HEK293 (cell line): ENCODE results near the gene CCR9.

ENCODE experiments used
- CTCF ChIA-PET: fragments of 350-600 bp; formaldehyde crosslinking; extraction: SDS; loops from one replicate; lab custom pipeline; 2021; ENCODE audit warnings: antibody characterized with exemption; lab: Yijun Ruan, JAX
- POLR2A ChIA-PET: fragments of 300-600 bp; formaldehyde crosslinking; extraction: SDS; loops from one replicate; lab custom pipeline; 2020; ENCODE audit warnings: antibody characterized with exemption, inconsistent platforms; lab: Yijun Ruan, JAX
- H3K27ac ChIP-seq: fragments of 200-500 bp; sonication (Bioruptor generic); 2 replicates; pipeline ENCODE4 v1.5.1; 2014; ENCODE audit warnings: low read depth, low read length, control low read depth, inconsistent platforms; ENCODE audit errors: extremely low read depth
- H3K36me3 ChIP-seq, 2 experiments: fragments of 200-500 bp in 1 of 2; sonication (Bioruptor generic) in 1 of 2; 1 replicate in 1 of 2; 2 replicates in 1 of 2; pipeline ENCODE4 v1.5.1; 2014 to 2017; ENCODE audit warnings: inconsistent platforms in 2 of 2, low read length in 2 of 2; ENCODE audit not compliant: control insufficient read depth in 2 of 2, insufficient read depth in 1 of 2
- H3K4me1 ChIP-seq: fragments of 200-500 bp; sonication (Bioruptor generic); 2 replicates; pipeline ENCODE4 v1.5.1; 2014; ENCODE audit warnings: mild to moderate bottlenecking, low read length, inconsistent platforms; ENCODE audit not compliant: control insufficient read depth, insufficient read depth
- H3K4me3 ChIP-seq: 2 replicates; pipeline ENCODE4 v1.5.1; 2011; ENCODE audit warnings: low read depth, mild to moderate bottlenecking, control low read depth, low read length, moderate library complexity
- H3K9me3 ChIP-seq: fragments of 200-500 bp; sonication (Bioruptor generic); 2 replicates; pipeline ENCODE4 v1.5.1; 2014; ENCODE audit warnings: low read depth, low read length, inconsistent platforms; ENCODE audit not compliant: control insufficient read depth, insufficient read depth
- EGR2 ChIP-seq: fragments of 450-650 bp; formaldehyde crosslinking; IDR thresholded peaks from 2 replicates; pipeline ENCODE4 v1.5.1; 2016; ENCODE audit warnings: low read depth, missing biosample characterization, missing genetic modification characterization
- GFI1B ChIP-seq: fragments of 450-650 bp; formaldehyde crosslinking; IDR thresholded peaks from 2 replicates; pipeline ENCODE4 v1.5.1; 2016; ENCODE audit warnings: missing biosample characterization, missing genetic modification characterization
- HOXC10 ChIP-seq: sonication (generic); formaldehyde crosslinking; IDR thresholded peaks from 2 replicates; pipeline ENCODE4 v1.8.1; 2023; ENCODE audit warnings: mild to moderate bottlenecking, missing genetic modification reagents
- HOXD13 ChIP-seq: sonication (generic); formaldehyde crosslinking; IDR thresholded peaks from 2 replicates; pipeline ENCODE4 v1.8.0; 2022; ENCODE audit warnings: missing genetic modification reagents, borderline replicate concordance
- IKZF3 ChIP-seq: fragments of 450-650 bp; IDR thresholded peaks from 2 replicates; pipeline ENCODE4 v1.5.0; 2018; ENCODE audit warnings: missing biosample characterization, mild to moderate bottlenecking, missing genetic modification characterization, moderate library complexity
- MYNN ChIP-seq: fragments of 450-650 bp; formaldehyde crosslinking; IDR thresholded peaks from 2 replicates; pipeline ENCODE4 v1.5.1; 2016; ENCODE audit warnings: missing biosample characterization, missing genetic modification characterization, borderline replicate concordance
- SP2 ChIP-seq: fragments of 450-650 bp; formaldehyde crosslinking; IDR thresholded peaks from 2 replicates; pipeline ENCODE4 v1.5.1; 2016; ENCODE audit warnings: missing biosample characterization, missing genetic modification characterization
- WT1 ChIP-seq: fragments of 450-650 bp; formaldehyde crosslinking; IDR thresholded peaks from 2 replicates; pipeline ENCODE4 v1.5.1; 2016; ENCODE audit warnings: missing biosample characterization, missing genetic modification characterization
- YY1 ChIP-seq: fragments of 450-650 bp; formaldehyde crosslinking; IDR thresholded peaks from 2 replicates; pipeline ENCODE4 v1.5.1; 2018; ENCODE audit warnings: missing biosample characterization, missing genetic modification characterization
- ZBTB20 ChIP-seq: fragments of 450-650 bp; formaldehyde crosslinking; IDR thresholded peaks from 2 replicates; pipeline ENCODE4 v1.5.1; 2016; ENCODE audit warnings: missing biosample characterization, missing genetic modification characterization
- ZBTB21 ChIP-seq: fragments of 450-650 bp; formaldehyde crosslinking; IDR thresholded peaks from 2 replicates; pipeline ENCODE4 v1.5.1; 2017; ENCODE audit warnings: missing biosample characterization, missing genetic modification characterization
- ZBTB6 ChIP-seq: fragments of 450-650 bp; formaldehyde crosslinking; IDR thresholded peaks from 2 replicates; pipeline ENCODE4 v1.5.1; 2017; ENCODE audit warnings: missing biosample characterization, missing genetic modification characterization
- ZFHX2 ChIP-seq: fragments of 450-650 bp; formaldehyde crosslinking; conservative IDR thresholded peaks from 2 replicates; pipeline ENCODE4 v1.5.1; 2016; ENCODE audit warnings: missing biosample characterization, missing genetic modification characterization
- ZFP41 ChIP-seq: fragments of 450-650 bp; formaldehyde crosslinking; IDR thresholded peaks from 2 replicates; pipeline ENCODE4 v1.5.1; 2016; ENCODE audit warnings: missing biosample characterization, missing genetic modification characterization, borderline replicate concordance
- ZNF121 ChIP-seq: fragments of 450-650 bp; formaldehyde crosslinking; IDR thresholded peaks from 2 replicates; pipeline ENCODE4 v1.5.1; 2016; ENCODE audit warnings: missing biosample characterization, missing genetic modification characterization
- ZNF132 ChIP-seq: fragments of 450-650 bp; formaldehyde crosslinking; IDR thresholded peaks from 2 replicates; pipeline ENCODE4 v1.5.1; 2017; ENCODE audit warnings: missing biosample characterization, missing genetic modification characterization, borderline replicate concordance
- ZNF155 ChIP-seq: fragments of 450-650 bp; formaldehyde crosslinking; IDR thresholded peaks from 2 replicates; pipeline ENCODE4 v1.5.1; 2016; ENCODE audit warnings: missing biosample characterization, missing genetic modification characterization
- ZNF341 ChIP-seq: fragments of 450-650 bp; formaldehyde crosslinking; IDR thresholded peaks from 2 replicates; pipeline ENCODE4; 2016; ENCODE audit warnings: low read depth, missing biosample characterization, missing genetic modification characterization
- ZNF391 ChIP-seq: fragments of 450-650 bp; formaldehyde crosslinking; IDR thresholded peaks from 2 replicates; pipeline ENCODE4 v1.5.1; 2016; ENCODE audit warnings: low read depth, missing biosample characterization, missing genetic modification characterization, borderline replicate concordance
- ZNF423 ChIP-seq: fragments of 450-650 bp; formaldehyde crosslinking; IDR thresholded peaks from 2 replicates; pipeline ENCODE4 v1.5.1; 2016; ENCODE audit warnings: missing biosample characterization, missing genetic modification characterization
- ZNF48 ChIP-seq: fragments of 450-650 bp; formaldehyde crosslinking; IDR thresholded peaks from 2 replicates; pipeline ENCODE4 v1.5.1; 2016; ENCODE audit warnings: missing biosample characterization, missing genetic modification characterization
- ZNF529 ChIP-seq: fragments of 450-650 bp; formaldehyde crosslinking; IDR thresholded peaks from 2 replicates; pipeline ENCODE4 v1.5.1; 2017; ENCODE audit warnings: missing genetic modification characterization, missing biosample characterization; ENCODE audit not compliant: insufficient replicate concordance
- ZNF530 ChIP-seq: fragments of 450-650 bp; formaldehyde crosslinking; IDR thresholded peaks from 2 replicates; pipeline ENCODE4 v1.5.1; 2016; ENCODE audit warnings: low read depth, missing biosample characterization, missing genetic modification characterization
- ZNF585B ChIP-seq: fragments of 450-650 bp; formaldehyde crosslinking; IDR thresholded peaks from 2 replicates; pipeline ENCODE4 v1.5.1; 2016; ENCODE audit warnings: missing biosample characterization, missing genetic modification characterization
- ZNF624 ChIP-seq: fragments of 450-650 bp; formaldehyde crosslinking; IDR thresholded peaks from 2 replicates; pipeline ENCODE4 v1.5.1; 2017; ENCODE audit warnings: missing biosample characterization, missing genetic modification characterization
- ZNF785 ChIP-seq: fragments of 450-650 bp; formaldehyde crosslinking; IDR thresholded peaks from 2 replicates; pipeline ENCODE4 v1.5.1; 2016; ENCODE audit warnings: missing biosample characterization, missing genetic modification characterization
- ZSCAN16 ChIP-seq: fragments of 450-650 bp; formaldehyde crosslinking; IDR thresholded peaks from 2 replicates; pipeline ENCODE4 v1.5.1; 2016; ENCODE audit warnings: missing biosample characterization, missing genetic modification characterization
- ZSCAN5A ChIP-seq: fragments of 450-650 bp; formaldehyde crosslinking; IDR thresholded peaks from 2 replicates; pipeline ENCODE4 v1.5.1; 2016; ENCODE audit warnings: missing biosample characterization, missing genetic modification characterization
- TF ChIP-seq, protein P1 (sequence below): fragments of 450-650 bp; formaldehyde crosslinking; IDR thresholded peaks from 2 replicates; pipeline ENCODE4 v1.5.1; 2016; ENCODE audit warnings: missing biosample characterization, missing genetic modification characterization
- TF ChIP-seq, protein P2 (sequence below): fragments of 450-650 bp; IDR thresholded peaks from 2 replicates; pipeline ENCODE4 v1.5.1; 2018; ENCODE audit warnings: missing biosample characterization, missing genetic modification characterization

Gene CCR9

GRCh38 chr3:45841420-45841756 is 45.0 kb upstream of the CCR9 start:
- ChIA-PET CTCF (interaction anchor here (0.6 to 1.0 kb wide), 2 partner anchors 11 to 88 kb away, joined by 3 to 4 read pairs; no protein-coding TSS in a partner anchor), POLR2A (no interaction called here)
- no peak overlapping the region for H3K27ac ChIP-seq
- H3K4me1 ChIP-seq, result no peaks in the 10 kb centered on the region
- peaks cover 0 to 3% of the 10 kb centered on the region in 2 experiments; a peak in 1 of 3 replicates for H3K36me3 ChIP-seq
- TF ChIP-seq ZNF155 (tag by site-specific recombination) (no peak), ZBTB6 (tag by site-specific recombination) (no peak), HOXC10 (CRISPR knock-in tag) (no peak), MYNN (no peak), ZFHX2 (no peak), ZNF341 (no peak), ZBTB20 (tag by site-specific recombination) (peak; percentile 7; the same call in 1 of the 2 replicates)
- TF ChIP-seq, all 188 proteins: peak for 1
- H3K9me3 ChIP-seq, result no peaks in the 10 kb centered on the region
- H3K4me3 ChIP-seq, result peak overlapping the region; percentile 87

- no peak within 1 kb of the TSS for H3K27ac ChIP-seq
- H3K4me3 ChIP-seq, result peak within 1 kb of the TSS; percentile 87
- ChIA-PET POLR2A (no interaction called here), CTCF (interaction anchor here (0.6 to 1.0 kb wide), 4 partner anchors 12 to 87 kb away, joined by 3 to 4 read pairs (median 3); no protein-coding TSS in a partner anchor)
- no peaks in the 10 kb centered on the region for H3K36me3 ChIP-seq
- H3K4me1 ChIP-seq, result no peaks in the 10 kb centered on the region
- no peaks in the 10 kb centered on the region for H3K9me3 ChIP-seq
- TF ChIP-seq HOXD13 (no peak), ZBTB21 (tag by site-specific recombination) (no peak), EGR2 (no peak), IKZF3 (tag by site-specific recombination) (no peak), ZSCAN5A (tag by site-specific recombination) (no peak), ZNF341 (peak; percentile 37), ZFP41 (no peak), SP2 (peak; percentile 92), ZNF132 (no peak), ZNF121 (tag by site-specific recombination) (no peak), ZNF530 (tag by site-specific recombination) (no peak), ZNF48 (tag by site-specific recombination) (no peak), YY1 (tag by site-specific recombination) (no peak), ZNF391 (no peak), ZNF624 (tag by site-specific recombination) (no peak), ZSCAN16 (tag by site-specific recombination) (no peak), GFI1B (tag by site-specific recombination) (no peak), ZNF529 (tag by site-specific recombination) (no peak), ZNF585B (no peak), ZNF785 (tag by site-specific recombination) (no peak), WT1 (tag by site-specific recombination) (no peak), ZNF423 (tag by site-specific recombination) (no peak)
- TF ChIP-seq, protein P1, sequence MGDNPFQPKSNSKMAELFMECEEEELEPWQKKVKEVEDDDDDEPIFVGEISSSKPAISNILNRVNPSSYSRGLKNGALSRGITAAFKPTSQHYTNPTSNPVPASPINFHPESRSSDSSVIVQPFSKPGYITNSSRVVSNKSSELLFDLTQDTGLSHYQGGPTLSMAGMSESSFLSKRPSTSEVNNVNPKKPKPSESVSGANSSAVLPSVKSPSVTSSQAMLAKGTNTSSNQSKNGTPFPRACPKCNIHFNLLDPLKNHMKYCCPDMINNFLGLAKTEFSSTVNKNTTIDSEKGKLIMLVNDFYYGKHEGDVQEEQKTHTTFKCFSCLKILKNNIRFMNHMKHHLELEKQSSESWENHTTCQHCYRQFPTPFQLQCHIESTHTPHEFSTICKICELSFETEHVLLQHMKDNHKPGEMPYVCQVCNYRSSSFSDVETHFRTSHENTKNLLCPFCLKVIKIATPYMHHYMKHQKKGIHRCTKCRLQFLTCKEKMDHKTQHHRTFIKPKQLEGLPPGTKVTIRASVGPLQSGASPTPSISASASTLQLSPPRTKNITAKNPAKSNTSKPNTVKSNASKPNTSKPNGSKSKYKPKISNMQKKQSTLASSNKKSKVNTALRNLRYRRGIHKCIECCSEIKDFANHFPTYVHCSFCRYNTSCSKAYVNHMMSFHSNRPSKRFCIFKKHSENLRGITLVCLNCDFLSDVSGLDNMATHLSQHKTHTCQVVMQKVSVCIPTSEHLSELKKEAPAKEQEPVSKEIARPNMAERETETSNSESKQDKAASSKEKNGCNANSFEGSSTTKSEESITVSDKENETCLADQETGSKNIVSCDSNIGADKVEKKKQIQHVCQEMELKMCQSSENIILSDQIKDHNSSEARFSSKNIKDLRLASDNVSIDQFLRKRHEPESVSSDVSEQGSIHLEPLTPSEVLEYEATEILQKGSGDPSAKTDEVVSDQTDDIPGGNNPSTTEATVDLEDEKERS (tag by site-specific recombination), result no peak
- TF ChIP-seq, protein P2, sequence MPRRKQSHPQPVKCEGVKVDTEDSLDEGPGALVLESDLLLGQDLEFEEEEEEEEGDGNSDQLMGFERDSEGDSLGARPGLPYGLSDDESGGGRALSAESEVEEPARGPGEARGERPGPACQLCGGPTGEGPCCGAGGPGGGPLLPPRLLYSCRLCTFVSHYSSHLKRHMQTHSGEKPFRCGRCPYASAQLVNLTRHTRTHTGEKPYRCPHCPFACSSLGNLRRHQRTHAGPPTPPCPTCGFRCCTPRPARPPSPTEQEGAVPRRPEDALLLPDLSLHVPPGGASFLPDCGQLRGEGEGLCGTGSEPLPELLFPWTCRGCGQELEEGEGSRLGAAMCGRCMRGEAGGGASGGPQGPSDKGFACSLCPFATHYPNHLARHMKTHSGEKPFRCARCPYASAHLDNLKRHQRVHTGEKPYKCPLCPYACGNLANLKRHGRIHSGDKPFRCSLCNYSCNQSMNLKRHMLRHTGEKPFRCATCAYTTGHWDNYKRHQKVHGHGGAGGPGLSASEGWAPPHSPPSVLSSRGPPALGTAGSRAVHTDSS (tag by site-specific recombination), result no peak
Measured at GRCh38 chr3:45841757-45842491, 44.4 kb upstream of the CCR9 start, which contains the start of gene LZTFL1. TSS of gene LZTFL1 (minus strand) at chr3:45842119. CDS start at chr3:45841991, 128 bp downstream.
